Hindlimb muscle (tissue), 1 donor: Measurements from ENCODE around the gene MALT1. TPM values are rescaled to one million over a fixed set of nuclear protein-coding genes. Genes with fewer than 3 reads are reported as not detected.

Experiments used
- DNase-seq: peaks from one replicate; pipeline ENCODE4 v3.0.0-alpha.2; 2013
- polyA plus RNA-seq: library from polyadenylated mRNA; unstranded; fragments of 120-200 nt; gene quantifications from one replicate; pipeline ENCODE4 v1.2.1, GENCODE V29; 2013; ENCODE audit not compliant: insufficient read length

Gene MALT1
- polyA plus RNA-seq, 1 donor = 13.5 TPM

DNA sequence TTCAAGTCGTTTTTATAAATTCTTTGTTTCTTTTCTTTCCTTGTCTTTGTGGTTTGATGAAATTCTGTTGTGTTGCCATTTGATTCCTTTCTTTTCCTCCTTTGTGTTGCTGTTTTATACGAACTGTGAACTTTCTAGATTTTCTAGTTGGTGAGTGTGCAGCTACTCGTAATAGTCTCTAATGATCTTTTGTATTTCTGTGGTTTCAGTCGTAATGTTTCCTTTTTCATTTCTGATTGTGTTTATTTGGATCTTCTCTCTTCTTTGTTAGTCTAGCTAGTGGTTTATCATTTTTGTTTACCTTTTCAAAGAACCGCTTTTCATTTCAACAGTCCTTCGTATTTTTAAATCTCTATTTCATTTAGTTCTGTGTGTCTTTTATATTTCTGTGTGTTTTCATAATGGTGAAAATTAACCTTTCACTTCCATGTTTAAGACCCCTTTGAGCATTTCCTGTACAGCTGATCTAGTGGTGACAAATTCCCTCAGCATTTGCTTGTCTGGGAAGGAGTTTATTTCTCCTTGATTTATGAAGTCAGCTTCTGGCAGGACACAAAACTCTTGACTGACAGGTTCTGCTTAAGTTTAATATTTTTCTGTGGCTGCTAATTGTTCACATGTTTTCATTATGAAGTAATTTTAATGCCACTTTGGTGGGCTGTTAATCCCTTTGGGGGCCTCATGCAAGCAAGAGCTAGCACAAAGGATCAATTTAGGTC is 16.2 kb upstream of the MALT1 start:
- no peak for DNase-seq

DNA sequence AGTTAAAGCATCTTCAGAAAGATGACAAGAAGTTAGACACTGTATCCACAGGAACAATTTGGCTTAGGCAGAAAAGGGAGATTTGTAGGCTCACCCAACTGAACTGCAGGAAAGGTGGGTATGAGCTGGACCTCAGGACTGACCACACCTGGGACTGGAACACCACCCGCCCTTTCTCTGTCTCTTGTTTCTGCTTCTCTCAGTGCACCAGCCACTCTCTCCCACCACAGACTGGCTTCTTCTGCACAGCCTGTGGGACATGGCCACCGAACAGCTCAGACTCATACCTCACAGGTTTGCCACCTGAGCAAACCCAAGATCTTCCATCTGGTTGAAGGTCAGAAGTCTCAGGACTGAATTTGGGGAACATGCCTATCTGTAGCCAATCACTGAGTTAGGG is 14.2 kb upstream of the MALT1 start:
- DNase-seq = no peak

DNA sequence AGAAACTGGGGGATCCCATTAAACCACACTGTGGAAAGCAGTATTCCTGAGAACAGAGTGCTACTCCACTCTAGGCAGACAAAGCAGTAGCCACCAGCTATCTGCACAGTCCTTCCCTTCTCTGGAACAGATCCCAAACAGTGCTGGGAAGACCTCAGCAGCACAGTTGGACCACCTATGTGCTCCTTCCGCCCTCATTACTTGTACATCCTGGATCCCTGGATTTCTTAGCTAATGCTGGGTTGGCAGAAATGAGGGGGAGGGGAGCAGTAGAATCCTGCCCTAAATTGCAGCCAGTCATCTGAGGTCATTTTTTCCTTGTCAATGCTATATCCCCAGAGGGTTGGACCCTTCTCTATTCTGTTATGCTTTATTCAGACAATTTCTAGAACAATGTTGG is 13.8 kb upstream of the MALT1 start:
- DNase-seq = no peak

DNA sequence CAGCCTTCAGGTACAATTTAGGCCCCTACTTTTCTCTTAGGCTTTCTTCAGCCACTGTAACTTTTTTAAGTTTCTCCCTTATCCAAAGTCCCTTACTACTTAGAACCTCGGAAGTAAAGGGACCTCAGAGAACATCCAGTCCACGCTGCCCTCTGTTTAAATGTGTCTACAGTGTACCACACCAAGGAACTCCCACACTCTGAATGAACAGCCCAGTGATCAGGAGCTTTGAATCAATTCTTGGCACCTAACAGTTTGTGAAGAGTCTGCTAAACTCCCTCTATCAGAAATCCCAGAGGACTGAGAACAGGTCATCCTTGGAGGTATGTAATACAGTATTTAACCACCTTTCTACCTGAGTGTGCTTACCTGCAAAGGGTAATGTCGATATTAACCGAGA is 11.6 kb upstream of the MALT1 start:
- DNase-seq = no peak

DNA sequence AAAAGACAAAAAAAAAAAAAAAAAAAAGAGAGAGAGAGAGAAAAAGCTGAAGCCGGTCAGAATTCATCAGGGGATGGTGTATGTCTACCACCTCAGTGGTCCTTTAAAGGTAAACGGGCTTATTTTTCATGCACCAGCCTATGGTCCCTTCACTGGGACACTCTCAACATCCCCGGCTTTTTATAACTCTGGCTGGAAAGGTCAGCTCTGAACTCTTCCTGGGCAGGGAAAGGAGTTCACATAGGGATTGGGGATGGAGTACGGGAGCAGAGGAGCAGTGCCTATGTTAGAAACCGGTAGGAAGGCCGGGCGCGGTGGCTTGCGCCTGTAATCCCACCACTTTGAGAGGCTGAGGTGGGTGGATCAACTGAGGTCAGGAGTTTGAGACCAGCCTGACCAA is 10.3 kb upstream of the MALT1 start:
- DNase-seq = no peak

DNA sequence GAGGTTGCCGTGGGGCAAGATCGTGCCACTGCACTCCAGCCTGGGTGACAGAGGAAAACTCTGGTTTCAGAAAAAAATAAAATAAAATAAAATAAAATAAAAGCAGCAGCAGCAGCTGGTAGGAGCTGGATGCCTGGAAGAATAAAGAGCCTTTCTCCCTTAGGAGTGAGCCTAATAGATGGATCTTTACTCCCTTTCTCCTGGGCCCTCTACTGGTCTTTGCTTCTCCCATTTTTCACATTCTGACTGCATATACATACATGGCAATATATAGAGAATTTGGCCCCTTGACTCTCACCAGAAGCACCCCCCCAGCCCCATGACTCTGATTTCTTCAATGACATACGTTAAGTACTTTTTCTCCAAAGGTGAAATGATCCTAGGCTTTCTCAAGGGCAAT is 9.8 kb upstream of the MALT1 start:
- DNase-seq = no peak

DNA sequence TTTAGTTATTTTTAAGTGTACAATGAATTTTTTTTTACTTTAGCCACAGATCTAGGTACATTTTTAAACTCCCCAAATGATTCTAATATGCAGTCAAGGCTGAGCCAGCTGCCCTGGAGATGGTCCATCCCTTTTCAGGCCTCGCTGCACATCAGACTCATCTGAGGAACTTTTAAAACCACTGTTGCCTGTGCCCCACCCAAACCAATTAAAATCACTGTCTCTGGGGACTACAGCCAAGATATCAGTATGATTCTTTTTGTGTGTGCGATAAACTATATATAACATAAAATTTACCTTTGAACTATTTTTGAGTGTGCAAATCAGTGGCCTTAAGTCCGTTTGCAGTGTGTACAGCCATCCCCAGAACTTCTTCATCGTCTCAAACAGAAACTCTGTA is 9.1 kb upstream of the MALT1 start:
- no peak for DNase-seq

DNA sequence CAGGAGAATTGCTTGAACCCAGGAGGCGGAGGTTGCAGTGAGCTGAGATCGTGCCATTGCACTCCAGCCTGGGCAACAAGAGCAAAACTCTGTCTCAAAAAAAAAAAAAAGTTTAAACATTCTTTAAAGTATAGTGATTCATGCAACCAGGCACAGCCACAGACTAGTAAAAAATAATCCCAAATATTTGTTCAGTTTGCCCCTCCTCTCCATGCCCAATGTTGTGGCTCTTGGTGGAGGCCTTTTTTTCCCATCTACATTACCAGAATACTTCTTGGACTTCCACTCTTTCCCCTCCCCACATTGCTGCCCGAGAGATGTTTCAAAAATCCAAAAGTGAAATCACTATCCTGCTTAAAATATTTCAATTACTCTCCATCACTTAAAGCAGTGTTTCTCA is 5.1 kb upstream of the MALT1 start:
- DNase-seq = no peak

DNA sequence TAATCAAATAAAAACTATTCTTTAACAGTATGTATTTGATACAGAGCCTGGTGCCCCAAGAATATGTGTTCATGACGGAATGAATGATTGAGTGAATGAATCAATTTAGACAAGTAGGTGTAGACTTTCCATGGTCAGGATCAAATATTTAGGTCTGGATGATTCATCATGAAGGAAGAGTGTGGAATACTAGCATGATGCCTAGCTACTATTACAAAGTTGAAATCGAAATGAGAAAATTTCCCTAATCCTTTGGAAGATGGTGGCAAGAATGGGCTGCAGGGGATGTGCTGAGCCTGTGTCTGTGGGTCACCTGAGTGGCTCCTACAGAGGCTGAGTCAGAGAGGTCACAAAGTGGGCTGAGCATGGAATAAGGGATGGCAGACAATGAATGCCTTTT is 3.1 kb upstream of the MALT1 start:
- no peak for DNase-seq

DNA sequence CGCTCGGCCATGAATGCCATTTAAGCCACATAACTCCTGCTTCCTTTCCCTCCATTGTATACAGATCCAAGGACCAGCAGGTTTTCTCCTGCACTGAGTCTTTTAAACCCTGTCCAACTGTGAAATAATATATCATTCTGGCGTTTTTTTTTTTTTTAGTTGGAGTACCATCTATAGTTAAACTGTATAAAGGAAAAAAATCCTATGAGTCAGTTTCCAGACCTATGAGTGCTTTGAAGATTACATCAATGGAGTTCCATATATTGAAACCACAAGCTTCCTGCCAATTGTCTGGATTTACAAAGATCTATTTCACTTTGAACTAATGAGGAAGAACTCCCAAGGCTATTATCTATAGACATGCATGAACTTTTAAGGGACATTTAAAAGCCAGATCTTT is 2.4 kb upstream of the MALT1 start:
- DNase-seq = no peak

DNA sequence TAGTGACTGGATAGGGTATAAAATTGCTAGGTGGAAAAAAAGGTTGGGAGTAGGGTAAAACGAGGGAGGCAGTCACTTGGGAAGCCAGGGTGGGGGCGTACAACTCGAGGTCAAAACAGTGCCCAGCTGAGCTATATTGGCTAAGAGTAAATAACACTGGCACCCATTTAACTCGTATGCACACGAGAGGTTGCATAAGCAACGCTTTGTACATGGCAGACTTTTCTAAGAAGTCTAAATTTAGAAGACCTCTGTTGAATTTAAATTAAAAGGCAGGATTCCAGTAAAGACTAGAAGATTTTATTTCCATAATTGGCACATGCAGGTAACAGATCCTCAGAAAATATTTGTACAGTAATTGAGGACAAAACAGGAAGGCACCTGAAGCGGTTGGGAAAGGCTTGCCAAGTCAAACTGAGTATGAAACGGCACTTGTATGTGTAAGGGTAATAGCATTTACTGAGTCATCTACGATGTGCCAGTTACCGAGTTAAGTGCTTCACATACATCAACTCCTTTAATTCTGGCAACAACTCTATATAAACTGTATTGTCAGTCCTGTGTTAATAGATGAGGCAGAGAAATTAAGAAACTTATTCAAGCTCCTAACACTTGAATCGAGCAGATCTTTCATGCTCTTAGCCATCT is 1.4 kb upstream of the MALT1 start:
- DNase-seq = no peak

DNA sequence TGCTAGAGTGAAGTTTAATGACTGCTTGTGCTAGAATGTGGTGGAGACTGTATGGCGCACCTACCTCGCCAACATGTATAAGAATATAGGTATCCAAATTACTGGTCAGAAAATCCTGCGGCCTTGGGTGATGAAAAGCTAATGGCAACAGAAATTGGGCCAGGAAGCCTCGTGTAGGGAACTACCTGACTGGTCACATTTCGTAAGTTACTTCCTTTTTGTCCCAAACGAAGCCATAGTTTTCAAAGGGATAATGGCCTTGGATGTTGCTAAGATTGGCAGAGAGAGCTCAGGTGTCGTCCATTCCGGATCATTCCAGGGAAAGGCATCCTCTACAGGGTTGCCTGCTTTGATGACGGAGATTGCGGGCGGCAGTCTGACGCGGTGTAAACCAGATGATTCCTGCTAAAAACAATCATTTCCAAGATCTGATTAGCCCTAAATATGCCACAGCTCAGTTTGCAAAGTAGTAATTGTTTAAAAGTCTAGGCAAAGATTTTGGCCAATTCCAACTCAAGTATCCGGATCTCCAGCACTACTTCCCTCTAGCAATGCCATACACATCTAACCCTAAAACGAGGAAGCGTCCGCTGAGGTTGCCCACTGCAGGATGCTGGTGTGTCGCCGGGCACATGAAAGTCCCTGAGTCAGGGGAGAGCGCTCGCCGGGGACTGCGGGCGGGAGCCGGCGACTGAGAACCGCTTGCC is 708 bp upstream of the MALT1 start:
- DNase-seq = no peak

DNA sequence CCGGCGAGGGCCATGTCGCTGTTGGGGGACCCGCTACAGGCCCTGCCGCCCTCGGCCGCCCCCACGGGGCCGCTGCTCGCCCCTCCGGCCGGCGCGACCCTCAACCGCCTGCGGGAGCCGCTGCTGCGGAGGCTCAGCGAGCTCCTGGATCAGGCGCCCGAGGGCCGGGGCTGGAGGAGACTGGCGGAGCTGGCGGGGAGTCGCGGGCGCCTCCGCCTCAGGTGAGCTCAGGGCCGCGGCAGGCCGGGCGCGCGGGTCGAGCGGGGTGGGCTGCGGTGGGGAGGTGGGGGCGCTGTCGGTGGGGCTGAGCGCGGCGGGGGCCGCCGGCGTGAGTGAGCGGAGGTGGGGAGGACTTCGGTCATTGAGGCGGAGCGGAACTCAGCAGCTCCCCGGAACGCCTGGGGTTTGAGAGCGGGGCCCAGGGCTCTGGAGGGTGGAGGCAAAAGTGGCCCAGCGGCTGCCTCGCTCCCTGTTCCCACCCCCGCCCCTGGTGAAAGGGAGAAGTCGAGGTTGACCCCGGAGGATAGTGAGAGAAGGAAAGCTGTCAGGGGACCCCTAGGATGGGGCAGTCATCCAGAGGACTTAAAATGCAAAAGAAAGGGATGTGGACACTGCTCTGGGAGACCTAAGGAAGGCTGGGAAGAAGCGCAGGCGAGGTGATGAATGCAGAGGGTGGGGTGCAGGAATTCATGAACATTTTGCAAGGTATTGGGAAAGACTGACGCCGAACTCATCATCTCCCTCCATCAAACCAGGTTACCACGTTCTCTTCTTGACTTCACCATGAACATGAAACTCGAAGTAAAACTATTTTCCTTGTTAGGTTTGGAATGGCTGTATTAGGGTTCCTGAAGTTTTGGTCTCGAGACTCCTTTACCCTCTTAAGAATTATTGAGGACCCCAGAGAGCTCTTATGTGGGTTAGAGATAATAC is 633 bp downstream of the MALT1 start:
- peak; percentile 14 for DNase-seq

DNA sequence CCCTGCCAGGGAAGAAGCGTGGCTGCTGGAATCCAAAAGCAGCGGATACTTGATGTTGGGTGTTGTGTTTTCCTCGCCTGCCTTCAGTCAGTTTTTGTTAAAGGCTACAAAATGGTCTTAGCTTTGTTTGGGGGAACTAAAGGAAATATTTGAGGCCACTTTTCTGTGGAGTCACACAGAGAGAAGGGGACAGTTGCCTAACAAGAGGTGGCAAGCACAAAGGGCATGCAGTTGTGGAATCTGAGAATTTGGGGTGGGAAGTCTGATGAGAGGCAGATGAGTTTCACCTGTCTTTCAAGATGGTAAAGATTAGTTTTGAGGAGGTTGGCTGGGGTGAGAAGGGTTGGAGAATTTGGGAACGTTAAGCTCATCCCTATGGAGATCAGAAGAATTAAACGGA is 2.9 kb downstream of the MALT1 start:
- no peak for DNase-seq

DNA sequence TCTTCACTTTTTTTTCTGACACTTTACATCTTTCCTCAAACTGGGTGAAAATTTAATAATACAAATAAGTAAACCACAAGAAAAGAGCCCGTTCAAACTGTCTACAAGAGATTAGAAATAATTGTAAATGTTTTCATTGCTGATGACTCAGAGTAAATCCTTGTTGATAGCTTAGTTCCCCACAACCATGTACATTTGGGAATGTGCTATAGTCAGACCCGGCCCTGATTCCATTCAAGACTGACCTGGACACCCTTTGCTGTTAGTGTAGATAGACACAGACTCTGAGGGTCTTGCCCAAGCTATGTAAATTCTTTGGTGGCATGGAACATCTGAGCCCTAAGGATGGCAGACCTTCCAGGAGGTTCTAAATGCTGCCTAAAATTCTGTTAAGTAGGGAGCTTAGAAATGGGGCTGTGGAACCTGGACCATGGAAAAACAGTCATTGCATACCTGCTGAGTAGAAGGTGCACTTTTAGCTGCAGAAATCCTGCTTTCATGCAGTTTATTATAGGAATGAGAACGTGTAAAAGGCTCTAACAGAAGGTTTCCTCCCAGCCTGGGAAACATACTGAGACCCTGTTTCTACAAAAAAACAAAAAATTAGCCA is 3.7 kb downstream of the MALT1 start:
- no peak for DNase-seq

DNA sequence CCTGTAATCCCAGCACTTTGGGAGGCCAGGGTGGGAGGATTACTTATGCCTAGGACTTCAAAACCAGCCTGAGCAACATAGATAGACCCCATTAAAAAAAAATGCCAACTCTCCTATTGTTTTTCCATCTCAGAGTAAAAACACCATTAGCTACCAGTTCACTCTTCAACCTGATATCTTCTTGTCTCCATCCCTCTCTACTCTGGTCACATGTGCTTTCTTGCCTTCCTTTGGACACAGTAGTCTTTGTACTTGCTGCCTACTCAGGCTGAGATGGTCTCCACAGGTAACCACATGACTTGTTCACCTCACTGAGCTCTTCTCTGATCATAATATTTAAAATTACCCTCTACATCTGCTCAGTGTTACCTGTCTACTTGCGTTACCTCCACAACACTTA is 5.0 kb downstream of the MALT1 start:
- DNase-seq = no peak

DNA sequence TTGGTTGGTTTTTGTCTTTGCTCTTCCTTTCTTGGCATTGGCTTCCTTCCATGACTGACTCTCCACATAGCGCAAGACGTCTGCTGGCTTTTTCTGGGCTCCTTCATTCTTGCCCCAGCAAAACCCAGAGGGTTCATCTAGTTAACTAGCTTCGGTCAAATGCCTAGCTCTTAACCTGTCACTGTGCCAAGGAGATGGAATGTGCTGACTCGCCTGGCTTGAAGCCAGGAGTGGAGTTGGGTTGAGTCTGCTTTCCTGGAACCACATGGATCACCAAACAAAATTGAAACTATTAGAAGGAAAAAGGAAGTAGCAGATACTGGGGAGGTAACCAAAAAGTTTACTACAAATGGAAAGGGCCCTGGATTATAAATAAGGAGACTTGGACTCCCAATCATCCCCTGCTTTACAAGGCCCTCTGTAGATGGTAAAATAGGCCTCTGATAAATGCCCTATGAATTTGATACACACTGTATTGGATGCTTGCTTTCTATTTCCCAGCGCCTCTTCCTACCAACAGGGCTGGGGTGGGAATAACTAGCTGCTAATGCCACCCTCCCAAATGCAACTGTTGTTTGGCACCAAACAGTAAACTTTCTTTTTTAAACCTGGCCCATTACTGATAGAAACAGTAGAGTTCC is 11.3 kb downstream of the MALT1 start:
- DNase-seq = no peak

DNA sequence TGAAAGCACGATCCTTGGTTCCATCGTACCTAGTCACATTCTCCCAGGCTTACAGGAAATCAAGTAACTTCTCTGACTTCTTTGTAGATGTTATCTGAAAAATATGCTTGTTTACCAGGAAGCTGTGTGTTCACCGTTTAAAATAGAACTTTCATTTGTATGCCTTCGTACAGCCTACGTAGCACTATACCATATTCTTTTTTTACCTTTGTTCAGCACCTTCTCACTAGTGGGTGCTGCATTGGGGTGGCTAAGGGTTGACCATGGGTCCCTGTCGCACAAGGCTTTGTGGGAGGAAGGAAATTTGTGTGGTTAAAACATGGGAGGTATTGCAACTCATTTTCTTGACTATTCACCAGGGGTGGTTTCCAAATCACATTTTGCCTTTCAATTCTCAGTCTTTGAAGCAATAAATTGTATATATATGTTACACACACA is 16.6 kb downstream of the MALT1 start:
- DNase-seq = no peak

DNA sequence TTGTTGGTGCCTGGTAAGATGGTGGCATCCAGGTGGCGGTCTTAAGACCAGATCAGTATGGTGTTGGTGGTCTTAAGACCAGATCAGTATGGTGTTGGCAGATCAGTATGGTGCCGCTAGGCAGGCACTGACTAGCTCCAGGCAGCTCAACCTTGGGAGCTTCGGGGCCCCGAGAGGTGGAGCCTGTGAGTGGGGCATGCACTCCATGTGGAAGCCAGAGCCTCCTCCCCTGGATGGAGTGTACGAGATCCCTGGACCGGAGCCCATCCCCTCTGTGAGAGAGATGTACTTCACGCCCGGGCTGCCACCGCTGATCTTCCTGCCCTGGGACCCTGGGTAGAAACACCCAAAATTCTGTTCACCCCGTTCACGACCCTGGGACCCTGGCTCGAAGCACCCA is 19.0 kb downstream of the MALT1 start:
- no peak for DNase-seq

DNA sequence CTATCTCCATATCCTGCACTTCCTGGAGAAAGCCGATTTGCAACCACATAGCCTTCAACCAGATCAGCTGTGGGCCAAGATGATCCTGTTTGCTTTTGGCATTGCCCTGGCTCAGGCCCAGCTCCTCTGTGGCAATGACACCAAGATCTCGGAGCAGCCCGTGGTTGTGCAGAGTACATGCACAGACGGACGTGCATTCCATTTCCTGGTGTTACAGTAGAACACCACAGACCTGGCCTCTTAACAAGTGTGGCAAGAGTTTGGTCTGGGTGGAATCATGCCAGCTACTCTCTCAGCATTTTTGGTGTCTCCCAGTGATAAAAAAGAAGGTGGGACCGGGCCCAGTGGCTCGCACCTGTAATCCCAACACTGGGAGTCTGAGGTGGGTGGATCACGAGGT is 20.0 kb downstream of the MALT1 start:
- no peak for DNase-seq

DNA sequence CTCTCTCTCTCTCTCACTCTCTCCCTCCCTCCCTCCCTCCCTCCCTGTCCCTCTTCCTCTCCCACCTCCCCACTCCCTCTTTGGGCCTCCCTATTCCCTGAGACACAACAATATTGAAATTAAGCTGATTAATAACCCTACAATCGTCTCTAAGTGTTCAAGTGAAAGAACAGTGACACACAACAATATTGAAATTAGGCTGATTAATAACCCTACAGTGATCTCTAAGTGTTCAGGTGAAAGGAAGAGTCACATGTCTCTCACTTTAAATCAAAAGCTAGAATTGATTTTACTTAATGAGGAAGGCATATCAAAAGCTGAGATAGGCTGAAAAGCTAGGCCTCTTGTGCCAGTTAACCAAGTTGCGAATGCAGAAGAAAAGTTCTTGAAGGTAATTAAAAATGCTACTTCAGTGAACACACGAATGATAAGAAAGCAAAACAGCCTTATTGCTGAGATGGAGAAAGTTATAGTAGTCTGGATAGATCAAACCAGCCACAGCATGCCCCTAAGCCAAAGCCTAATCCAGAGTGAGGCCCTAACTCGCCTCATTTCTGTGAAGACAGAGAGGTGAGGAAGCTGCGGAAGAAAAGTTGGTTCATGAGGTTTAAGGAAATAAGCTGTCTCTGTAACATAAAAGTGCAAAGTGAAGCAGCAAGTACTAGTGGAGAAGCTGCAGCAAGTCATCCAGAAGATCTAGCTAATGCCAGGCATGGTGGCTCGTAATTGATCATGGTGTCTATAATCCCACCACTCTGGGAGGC is 21.3 kb downstream of the MALT1 start:
- DNase-seq = no peak
